HG03039 (cell line): ENCODE measurements around the gene NETO2.
"Not testable (repeated sequence)": the region's sequence is repeated elsewhere in the genome, so short reads cannot be mapped to it uniquely, and the experiment has no call there.

Source experiments
- ATAC-seq: cut with Tn5 transposase; IDR thresholded peaks from one replicate; pipeline ENCODE4 v1.9.1; 2021; ENCODE audit warnings: mild to moderate bottlenecking, moderate library complexity; ENCODE audit not compliant: unreplicated experiment

Gene NETO2

DNA sequence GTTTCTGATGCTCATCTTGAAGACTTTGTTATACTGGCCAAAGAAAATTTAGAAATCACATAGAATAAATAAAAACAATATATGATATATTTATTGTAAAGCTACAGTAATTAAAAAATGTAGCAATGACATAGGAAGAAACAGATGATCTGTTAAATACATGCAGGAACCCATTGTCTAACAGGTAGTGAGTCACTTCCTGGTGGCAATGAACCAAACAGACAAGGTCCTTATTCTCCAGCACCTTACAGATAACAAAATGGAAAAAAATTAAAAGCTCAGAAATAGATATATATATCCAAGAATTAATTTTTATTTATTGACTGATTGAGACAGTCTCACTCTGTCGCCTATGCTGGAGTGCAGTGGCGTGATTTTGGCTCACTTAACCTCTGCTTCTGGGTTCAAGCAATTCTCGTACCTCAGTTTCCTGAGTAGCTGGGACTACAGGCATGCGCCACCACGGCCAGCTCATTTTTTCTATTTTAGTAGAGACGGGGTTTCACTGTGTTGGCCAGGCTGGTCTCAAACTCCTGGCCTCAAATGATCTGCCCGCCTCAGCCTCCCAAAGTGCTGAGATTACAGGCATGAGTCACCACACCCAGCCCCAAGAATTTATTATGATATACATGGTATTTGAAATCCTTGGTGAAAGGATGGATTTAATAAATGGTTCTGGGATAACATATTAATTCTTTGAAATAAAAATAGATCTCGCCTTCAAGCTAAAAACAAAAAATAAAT lies 7.5 kb downstream of the NETO2 start:
- no peak for ATAC-seq

DNA sequence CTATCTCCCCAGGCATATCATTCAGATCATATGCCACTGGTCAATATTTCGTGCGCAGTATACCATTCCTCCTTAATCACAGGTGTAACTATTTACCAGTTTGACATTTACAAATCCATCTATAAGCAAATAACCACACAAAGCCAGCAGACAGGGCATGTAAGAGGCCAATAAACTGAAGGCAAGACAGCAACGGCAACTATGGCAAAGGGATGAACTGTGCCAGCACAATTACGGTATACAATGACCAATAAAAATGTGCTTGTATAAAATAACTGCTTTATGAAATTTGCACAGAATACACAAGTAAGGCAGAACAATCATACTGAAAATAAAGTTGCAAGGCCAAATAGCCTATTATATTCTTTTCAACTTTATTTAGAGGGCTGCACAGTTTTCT lies 9.2 kb downstream of the NETO2 start:
- no peak for ATAC-seq

DNA sequence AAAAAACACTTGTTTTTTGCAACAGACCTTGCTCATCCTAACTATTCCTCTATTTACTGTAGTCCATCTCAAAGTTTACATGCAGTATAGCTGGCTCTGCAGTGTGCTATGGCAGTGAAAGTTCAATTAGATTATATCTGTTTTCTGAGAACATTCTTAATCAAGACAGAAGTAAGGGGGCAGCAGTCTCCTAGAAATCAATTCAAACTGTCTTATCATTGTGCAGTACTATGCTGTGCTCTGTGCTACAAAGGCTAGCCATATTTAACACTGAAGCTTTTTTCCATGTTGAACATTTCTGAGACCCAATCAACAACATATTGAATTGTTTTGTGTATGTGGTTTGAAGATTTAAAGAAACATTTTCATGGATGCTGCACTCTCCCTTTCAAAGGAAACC lies 11.4 kb downstream of the NETO2 start:
- ATAC-seq, result no peak

DNA sequence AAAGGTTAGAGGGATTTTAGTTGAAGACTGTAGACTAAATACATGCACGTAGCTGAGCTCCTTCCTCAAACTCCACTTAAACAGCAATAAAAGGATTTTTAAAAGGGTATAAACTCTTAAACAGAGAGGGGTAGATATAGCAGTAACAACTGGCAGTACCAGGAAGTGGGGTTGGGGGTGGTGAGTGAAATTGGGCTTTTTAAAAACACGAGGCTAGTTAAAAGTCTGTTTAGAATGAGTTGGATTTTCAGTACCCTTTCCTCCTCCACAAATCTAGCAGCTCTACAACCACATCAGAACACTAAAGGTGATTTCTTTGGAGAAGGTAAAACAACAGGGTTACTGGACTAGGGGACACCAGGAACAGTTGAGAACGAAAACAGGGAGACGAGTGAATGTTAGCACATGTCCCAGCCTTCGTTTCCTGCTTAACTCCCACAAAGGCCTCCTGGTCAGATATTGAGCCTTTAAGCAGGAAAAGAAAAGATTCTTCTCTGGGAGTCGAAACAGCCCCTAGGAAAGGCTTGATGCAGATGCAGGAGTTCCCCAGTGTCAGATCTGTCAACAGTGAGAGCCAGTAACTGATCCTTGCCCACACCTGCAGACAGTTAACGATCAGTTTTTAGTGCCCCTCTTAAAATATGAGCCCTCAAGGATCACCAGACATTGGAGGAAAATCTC lies 13.8 kb downstream of the NETO2 start:
- no peak for ATAC-seq

DNA sequence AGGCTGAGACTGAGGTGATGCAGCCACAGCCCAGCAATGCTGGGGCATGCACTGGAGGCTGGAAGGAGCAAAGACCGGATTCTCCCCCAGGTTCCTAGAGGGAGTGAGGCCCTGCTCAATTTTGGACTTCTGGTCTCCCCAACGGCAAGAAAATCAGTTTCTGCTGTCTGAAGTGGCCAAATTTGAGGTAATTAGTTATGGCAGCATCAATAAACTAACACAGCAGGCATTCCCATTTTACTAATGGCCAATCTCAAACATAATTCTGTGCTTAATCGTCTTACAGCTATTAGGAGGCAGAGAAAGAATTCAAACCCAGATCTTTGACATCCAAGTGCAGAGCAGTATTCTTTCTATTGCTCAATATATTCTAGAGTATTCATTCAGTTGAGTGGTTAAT lies 16.2 kb downstream of the NETO2 start:
- no peak for ATAC-seq

DNA sequence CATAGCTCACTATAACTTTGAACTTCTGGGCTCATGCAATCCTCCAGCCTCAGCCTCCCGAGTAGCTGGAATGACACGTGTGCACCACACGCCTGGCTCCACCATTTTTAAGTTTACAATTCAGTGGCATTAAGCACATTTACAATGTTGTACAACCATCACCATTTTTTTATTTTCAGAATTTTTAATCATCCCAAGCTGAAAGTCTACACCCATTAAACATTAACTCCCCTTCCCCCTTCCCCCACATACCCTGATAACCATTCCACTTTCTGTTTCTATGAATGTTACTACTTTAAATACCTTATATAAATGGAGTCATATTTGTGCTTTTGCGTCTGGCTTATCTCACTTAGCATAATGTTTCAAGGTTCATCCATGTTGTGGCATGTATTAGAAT lies 18.0 kb downstream of the NETO2 start:
- ATAC-seq, result no peak

DNA sequence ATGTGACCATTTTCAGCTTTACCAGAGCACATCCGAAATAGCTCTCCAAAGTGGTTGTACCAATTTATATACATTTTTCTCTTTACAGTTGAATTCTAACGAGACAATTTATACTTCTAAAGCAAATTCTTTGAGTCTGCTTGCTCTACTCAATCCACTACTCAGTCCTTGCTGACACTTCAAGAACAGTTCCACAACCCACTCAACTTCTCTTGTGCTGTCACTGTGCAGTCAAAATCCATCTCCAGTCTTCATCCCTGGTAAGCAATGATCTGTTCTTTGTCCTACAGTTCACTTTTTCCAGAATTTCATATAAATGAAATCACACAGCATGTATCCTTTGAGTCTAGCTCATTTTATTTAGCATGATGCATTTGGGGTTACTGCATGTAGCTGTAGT lies 30.6 kb downstream of the NETO2 start:
- no peak for ATAC-seq

DNA sequence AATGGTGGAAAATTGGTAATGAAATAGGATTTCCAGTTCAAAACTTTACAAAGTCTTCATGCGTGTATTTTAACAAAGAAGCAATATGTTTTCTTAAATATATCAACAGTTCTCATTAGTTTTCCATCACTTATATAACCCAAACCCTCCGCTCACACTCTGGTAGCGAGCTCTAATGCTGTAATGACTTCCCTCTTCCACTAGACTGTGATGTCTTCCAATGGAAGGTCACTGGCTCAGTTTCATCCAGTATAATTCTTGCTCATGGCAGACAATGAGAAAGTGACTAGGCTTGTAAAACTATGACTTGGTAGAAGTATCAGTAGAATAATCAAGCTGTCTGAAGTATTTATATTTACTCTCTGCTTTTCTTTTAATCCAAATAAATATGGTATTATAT lies 32.8 kb downstream of the NETO2 start:
- no peak for ATAC-seq

DNA sequence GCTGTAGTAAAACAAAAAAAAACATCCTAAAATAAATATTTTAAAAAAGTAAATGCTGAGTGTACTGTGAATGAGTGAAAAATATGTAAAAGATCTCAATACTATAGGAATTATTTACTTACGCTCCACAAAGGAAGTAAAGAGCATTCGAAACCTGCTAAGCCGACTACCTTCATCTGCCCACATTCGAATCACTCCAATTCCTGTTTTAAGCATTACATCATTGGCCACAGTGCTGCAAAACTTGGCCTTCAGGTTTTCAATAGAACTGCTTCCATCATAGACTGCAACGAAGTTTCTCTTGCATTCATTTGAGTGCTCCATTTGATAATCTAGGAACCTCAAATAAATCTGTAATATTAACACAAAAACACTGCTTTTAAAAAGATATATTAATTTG lies 34.4 kb downstream of the NETO2 start:
- no peak for ATAC-seq

DNA sequence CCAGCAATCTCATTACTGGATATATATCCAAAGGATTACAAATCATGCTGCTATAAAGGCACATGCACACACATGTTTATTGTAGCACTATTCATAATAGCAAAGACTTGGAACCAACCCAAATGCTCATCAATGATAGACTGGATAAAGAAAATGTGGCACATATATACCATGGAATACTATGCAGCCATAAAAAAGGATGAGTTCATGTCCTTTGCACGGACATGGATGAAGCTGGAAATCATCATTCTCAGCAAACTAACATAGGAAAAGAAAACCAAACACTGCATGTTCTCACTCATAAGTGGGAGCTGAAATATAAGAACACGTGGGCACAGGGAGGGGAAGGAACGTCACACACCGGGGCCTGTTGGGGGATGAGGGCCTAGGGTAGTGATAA lies 40.8 kb downstream of the NETO2 start:
- ATAC-seq, result not testable (repeated sequence)

DNA sequence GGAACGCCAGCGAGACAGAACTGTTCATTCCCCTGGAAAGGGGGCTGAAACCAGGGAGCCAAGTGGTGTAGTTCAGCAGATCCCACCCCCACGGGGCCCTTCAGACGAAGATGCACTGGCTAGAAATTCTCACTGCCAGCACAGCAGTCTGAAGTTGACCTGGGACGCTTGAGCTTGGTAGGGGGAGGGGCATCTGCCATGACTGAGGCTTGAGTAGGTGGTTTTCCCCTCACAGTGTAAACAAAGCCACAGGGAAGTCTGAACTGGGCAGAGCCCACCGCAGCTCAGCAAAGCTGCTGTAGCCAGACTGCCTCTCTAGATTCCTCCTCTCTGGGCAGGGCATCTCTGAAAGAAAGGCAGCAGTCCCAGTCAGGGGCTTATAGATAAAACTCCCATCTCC lies 46.6 kb downstream of the NETO2 start:
- not testable (repeated sequence) for ATAC-seq

DNA sequence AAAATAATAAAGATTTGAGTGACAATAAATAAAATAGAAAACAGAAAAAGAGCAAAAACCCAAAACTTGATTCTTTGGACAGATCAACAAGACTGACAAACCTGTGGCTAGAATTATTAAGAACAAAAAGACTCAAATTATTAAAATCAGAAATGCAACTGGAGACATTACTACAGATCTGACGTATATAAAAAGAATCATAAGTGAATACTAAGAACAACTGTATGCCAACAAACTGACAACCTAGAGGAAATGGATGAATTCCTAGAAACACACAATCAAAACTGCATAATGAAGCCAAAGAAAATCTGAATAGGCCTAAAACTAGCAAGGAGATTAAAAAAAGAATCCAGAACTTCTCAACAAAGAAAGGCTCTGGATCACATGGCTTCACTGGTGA lies 47.4 kb downstream of the NETO2 start:
- ATAC-seq, result no peak

DNA sequence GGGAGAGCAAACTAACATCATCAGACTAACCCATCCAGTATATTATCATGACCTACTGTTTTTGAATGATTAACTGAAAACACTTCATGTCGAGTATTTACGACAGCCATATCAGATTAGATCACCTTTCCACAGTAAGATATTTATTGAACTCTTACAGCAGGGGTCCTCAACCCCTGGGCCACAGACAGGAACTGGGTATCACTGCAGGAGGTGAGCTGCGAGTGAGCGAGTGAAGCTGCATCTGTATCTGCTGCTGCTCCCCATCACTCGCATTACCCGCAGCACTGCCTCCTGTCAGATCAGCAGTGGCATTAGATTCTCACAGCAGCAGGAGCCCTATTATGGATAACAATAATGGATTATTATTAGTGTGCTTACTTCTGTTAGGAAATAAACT lies 59.5 kb downstream of the NETO2 start:
- no peak for ATAC-seq

DNA sequence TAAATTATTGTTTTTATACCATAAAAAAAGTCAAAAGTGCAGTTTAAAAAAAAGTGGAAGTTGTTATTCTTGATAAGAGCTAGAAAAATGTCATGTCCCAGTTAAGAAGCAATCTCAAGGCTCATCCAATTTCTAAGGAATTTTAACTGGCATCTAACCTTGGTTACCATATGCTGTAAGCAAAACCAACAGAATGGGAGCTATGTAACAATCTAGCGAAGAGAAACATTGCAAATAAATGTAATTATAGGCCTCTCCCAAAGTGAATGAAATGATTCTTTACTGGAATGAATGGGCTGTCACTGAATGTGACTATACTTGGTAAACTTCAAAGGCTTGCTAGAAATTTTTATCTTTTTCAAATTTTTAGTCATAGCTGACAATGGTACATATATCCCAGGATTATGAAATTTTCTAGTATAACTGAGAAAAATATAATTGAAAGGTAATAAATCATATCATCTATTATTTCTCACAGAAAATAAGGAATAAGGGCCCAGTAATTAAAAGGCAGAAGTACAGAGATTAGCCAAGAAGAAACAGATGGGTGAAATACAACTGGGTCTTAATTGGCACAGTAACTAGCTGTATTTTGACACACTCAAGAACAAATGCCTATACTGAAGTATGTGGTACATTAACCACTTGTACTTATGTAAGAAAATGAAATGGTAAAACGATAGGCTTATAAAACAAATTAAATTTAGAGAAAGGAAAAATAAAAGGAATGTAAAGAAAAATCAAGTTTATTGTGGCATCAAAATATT lies 61.5 kb downstream of the NETO2 start:
- no peak for ATAC-seq

DNA sequence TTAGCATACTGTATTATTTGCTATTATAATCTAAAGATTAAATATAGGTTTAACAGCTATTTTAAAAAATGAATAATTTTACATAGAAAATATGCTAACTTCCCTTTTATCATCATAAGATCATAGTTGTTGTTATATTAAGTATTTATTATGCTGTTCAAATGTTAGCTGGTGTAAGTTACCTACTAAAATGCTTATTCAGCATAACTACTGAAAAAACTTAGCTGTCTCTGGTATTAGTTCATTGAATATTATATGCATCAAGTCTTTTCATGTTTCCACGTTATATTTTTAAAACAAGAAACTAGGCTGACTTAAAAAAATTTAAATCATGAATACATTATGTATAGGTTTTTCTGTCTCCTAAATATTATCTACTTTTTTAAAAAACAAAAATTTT lies 62.6 kb downstream of the NETO2 start:
- ATAC-seq, result no peak

DNA sequence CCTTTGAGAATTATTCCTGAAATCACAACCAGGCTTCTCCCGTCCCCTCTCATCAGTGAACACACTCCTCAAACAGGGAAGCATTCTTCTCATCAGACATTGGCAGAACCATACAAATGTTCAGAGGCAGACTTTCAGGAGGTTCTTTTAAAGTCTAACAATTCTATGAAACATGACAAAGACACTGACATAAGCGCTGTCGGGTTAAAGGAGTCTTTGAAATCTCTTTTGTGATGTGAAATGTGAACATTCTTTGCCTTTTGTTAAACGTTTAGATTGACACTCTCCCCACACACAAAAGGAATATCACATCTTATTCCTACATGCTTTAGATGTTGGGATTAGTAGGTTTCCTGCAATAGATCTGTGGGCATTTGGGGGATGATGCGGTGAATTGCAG lies 63.9 kb downstream of the NETO2 start:
- no peak for ATAC-seq

DNA sequence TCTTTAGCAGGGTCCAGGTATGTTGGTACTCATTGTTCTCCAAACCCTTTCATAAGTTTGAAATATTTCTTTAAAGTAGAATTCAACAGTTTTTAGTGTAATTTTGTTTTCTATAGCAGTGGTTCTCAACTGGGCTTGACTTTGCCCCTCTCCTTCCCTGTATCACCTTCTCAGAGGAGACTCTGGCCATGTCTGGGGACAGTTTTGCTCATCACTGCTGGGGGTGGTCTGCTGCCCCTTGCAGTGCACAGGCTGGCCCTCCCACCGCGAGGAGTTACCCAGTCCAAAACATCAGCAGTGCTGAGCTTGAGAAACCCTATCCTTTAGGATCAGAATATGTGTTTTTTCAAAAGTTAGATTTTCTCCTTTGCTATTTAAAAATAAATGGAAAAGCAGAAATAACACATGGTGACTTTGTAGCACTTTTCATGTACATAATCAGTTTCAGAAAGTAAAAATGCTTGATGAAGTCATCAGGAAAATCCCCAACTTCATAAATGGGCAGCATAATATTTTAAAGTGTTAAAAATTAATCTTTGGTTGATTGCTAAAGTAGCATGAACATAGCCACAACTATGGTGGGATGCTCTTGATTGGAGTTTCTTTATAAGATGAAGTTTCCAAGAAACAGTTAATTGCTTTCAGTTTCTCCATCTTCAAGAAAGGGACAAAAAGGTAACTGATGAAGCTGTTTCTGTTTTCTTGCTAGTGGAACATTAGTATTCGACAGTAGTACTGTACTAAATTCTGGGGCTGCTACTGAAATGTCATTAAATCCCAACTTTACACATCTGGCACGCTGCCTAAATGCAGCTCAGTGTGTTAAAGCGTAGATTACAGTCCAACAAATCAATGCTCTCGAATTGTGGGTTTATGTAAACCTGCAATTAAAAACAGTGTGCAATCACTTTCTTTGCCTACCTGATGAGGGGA lies 70.3 kb downstream of the NETO2 start:
- no peak for ATAC-seq

DNA sequence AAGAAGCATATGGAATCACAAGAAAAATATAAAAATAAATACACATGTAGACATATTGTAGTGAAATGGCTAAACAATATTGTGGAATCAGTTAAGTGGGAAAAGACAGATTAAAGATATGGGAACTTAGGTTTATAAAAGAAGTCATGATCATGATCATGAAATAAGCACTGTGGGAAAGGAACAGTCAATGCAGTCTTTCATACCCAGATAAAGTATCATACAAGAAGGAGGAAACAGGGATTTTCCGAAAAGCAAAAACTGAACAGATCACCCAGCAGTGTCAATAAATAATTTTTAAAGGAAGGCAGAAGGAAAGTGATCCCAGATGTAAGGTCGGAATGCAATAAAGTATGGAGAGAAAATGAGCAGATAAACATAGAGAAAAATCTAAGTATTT lies 71.6 kb downstream of the NETO2 start:
- no peak for ATAC-seq

DNA sequence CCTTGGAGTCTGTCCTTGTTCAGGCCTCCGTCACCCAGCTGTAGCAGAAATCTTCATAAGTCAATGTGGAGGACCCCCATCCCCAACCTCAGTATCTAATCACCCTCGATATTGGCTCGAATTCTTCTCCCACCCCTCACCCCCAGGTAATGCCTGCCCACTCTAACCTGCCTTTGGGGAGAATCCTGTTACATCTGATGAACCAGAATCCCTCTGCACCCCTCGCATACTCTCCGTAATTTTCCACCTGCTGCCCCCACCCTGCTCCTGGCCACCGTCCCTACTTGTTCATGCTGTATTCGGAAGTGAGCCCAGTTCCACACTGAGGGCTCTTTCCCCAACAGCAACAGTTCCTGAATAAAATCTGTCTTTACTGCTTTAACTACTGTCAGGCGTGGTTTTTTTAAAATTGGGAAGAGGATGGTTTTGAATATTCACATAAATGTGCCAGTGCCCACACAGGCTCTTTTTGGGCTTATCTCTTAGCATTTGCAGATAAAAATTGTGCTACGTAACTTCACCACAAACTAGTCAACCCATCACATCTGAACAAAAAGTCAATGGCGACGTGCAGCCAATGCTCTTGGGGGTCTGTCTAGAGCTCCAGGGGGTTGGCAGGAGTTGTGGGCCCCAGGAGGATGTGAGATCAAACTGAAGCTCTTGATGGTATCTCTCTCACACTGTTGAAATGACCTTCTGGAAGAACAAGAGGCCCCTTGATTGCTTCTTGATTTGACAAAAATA lies 73.7 kb downstream of the NETO2 start:
- ATAC-seq, result no peak

DNA sequence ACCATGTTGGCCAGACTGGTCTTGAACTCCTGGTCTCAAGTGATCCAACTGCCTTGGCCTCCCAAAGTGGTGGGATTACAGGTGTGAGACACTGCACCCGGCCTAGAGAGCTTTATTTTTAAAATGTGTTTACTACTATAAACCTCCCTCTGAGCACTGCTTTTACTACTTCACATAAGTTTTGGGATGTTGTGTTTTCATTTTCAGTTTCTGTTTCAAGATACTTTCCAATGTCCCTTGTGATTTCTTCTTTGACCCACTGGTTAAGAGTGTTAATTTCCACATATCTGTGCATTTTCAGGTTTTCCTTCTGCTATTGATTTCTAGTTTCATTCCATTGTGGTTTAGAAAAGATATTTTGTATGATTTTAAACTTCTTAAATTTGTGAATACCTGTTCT lies 74.4 kb downstream of the NETO2 start:
- no peak for ATAC-seq
